Measurements from ENCODE around the gene MAMDC2.

- TF ChIP-seq, protein P1, sequence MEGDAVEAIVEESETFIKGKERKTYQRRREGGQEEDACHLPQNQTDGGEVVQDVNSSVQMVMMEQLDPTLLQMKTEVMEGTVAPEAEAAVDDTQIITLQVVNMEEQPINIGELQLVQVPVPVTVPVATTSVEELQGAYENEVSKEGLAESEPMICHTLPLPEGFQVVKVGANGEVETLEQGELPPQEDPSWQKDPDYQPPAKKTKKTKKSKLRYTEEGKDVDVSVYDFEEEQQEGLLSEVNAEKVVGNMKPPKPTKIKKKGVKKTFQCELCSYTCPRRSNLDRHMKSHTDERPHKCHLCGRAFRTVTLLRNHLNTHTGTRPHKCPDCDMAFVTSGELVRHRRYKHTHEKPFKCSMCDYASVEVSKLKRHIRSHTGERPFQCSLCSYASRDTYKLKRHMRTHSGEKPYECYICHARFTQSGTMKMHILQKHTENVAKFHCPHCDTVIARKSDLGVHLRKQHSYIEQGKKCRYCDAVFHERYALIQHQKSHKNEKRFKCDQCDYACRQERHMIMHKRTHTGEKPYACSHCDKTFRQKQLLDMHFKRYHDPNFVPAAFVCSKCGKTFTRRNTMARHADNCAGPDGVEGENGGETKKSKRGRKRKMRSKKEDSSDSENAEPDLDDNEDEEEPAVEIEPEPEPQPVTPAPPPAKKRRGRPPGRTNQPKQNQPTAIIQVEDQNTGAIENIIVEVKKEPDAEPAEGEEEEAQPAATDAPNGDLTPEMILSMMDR (IDR thresholded peaks at IDR 0.05), result no peak
- no peak for TF ChIP-seq EZH2 (IDR thresholded peaks at IDR 0.05; ENCODE audit: borderline replicate concordance, insufficient read depth, low read depth, low read length, poor library complexity, severe bottlenecking)
Observed at GRCh38 chr9:70106571-70106970, 62.9 kb downstream of the MAMDC2 start.

Data from B cell (primary cell).